CD4-positive, alpha-beta T cell treated with Interleukin-17A for 1 hour (primary cell): ENCODE results near the gene CARD10.

Source experiments
- DNase-seq: peaks from one replicate; pipeline ENCODE4 v3.0.0-alpha.2; 2020

The CARD10 gene

GRCh38 chr22:37525073-37525745 lies 6.0 kb upstream of the CARD10 start:
- no peak for DNase-seq

GRCh38 chr22:37522482-37522881 lies 3.3 kb upstream of the CARD10 start:
- DNase-seq, result no peak

- no peak for DNase-seq
These were observed 2.1 kb upstream of the CARD10 start for GRCh38 chr22:37521236-37521739.

GRCh38 chr22:37520776-37521191 lies 1.6 kb upstream of the CARD10 start:
- DNase-seq, result no peak

- no peak for DNase-seq
These were observed 527 bp downstream of the CARD10 start for GRCh38 chr22:37518509-37519267.

GRCh38 chr22:37517826-37518450 lies 1.3 kb downstream of the CARD10 start:
- no peak for DNase-seq

GRCh38 chr22:37516456-37516855 lies 2.8 kb downstream of the CARD10 start:
- no peak for DNase-seq

- no peak for DNase-seq
These were observed 3.3 kb downstream of the CARD10 start for GRCh38 chr22:37515901-37516300.

GRCh38 chr22:37514526-37515051 lies 4.6 kb downstream of the CARD10 start:
- no peak for DNase-seq

GRCh38 chr22:37511395-37512104 lies 7.7 kb downstream of the CARD10 start:
- no peak for DNase-seq

GRCh38 chr22:37510091-37510490 lies 9.1 kb downstream of the CARD10 start:
- DNase-seq, result no peak

- DNase-seq, result no peak
These were observed 10.0 kb downstream of the CARD10 start for GRCh38 chr22:37509059-37509860.

GRCh38 chr22:37508431-37508992 lies 10.7 kb downstream of the CARD10 start:
- DNase-seq, result no peak

- no peak for DNase-seq
These were observed 11.5 kb downstream of the CARD10 start for GRCh38 chr22:37507731-37508130.

- DNase-seq, result no peak
These were observed 13.2 kb downstream of the CARD10 start for GRCh38 chr22:37505989-37506388.

GRCh38 chr22:37505565-37505964 lies 13.7 kb downstream of the CARD10 start:
- no peak for DNase-seq

- no peak for DNase-seq
These were observed 14.3 kb downstream of the CARD10 start for GRCh38 chr22:37504964-37505363.

- DNase-seq, result no peak
These were observed 15.4 kb downstream of the CARD10 start for GRCh38 chr22:37503850-37504249.

GRCh38 chr22:37503183-37503683 lies 16.0 kb downstream of the CARD10 start:
- no peak for DNase-seq

- DNase-seq, result no peak
These were observed 16.7 kb downstream of the CARD10 start for GRCh38 chr22:37502342-37503182.
